CD4-positive, alpha-beta T cell treated with Interferon alpha-2 for 1 hour (primary cell): ENCODE results near the gene CEBPZOS.
"Not testable (repeated sequence)": the region's sequence is repeated elsewhere in the genome, so short reads cannot be mapped to it uniquely, and the experiment has no call there.

Source experiments
- DNase-seq, 2 donors: peaks; one replicate each; pipeline ENCODE4 v3.0.0-alpha.2; 2020 to 2022

Gene CEBPZOS

GRCh38 chr2:37191747-37192146, 4.5 kb upstream of the CEBPZOS start:
- no peak for DNase-seq

- no peak for DNase-seq
Measured at GRCh38 chr2:37192551-37192950, 3.7 kb upstream of the CEBPZOS start.

DNA sequence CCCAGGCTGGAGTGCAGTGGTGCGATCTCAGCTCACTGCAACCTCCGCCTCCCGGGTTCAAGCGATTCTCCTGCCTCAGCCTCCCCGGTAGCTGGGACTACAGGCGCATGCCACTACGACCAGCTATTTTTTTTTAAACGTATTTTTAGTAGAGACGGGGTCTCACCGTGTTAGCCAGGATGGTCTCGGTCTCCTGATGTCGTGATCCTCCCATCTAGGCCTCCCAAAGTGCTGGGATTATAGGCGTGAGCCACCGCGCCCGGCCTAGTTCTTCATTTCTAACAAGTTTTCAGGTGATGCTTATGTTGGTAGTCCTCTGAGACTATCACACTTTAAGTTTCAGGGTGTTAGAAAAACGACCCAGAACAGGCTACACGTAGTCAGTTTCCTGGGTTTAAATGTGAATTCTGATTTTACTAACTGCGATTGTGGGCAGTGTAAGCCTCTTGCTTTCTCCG, 405 bp upstream of the CEBPZOS start:
- DNase-seq = not testable (repeated sequence)

GRCh38 chr2:37198681-37199065, 2.4 kb downstream of the CEBPZOS start:
- DNase-seq = no peak

DNA sequence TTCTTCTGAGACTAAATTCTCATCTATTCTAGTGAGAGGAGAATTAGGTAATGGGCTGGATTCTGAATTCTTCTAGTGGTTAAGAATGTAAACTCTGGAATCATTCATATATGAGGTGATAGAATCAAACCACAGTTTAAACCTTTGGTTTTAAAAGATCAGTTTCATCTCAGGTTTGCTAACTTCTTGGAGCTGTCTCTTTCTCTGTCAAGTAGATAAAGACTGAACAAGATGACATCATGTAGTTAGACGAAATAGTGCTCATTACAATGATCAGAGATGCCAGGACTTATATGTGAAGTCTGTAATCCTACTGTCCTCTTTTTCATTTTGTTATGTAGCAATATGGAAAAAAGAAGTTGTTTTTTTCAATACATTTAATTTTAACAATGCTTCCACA, 4.9 kb downstream of the CEBPZOS start:
- DNase-seq = no peak

DNA sequence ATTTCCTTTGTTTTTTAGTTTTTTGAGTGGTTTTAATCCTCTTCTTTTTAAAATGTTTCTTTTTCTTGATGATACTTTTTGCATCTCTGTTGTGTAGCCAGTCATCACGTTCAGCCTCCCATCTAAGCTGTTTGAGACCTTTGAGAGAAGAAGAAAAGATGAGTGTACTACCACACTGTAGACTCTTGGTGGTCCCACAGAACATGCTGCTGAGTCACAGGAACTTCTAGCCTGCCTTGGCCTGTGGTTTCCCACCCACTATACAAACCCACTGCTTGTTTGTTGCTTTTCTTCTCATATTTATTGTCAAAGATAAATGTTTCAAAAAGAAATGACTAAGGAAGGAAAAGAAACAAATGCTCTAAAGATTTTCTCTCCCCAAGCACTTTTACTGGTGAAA, 5.5 kb downstream of the CEBPZOS start:
- peak in 1 of 2 donors; percentile 30 for DNase-seq

DNA sequence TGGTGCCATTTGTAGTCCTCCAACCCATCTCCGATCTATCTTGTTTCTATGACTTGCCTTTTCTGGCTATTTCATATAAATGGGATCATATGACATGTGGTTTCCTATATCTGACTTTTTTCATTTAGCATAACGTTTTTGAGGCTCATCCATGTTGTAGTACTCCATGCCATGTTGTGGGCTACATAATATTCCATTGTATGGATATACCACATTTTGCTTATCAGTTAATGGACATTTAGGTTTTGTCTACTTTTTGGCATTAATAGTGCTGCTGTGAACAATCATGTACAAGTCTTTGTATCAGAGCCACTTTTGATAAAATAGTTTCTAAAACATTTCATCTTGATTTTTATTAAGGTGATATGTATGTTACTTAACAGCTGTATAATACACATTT, 7.4 kb downstream of the CEBPZOS start:
- DNase-seq = no peak

DNA sequence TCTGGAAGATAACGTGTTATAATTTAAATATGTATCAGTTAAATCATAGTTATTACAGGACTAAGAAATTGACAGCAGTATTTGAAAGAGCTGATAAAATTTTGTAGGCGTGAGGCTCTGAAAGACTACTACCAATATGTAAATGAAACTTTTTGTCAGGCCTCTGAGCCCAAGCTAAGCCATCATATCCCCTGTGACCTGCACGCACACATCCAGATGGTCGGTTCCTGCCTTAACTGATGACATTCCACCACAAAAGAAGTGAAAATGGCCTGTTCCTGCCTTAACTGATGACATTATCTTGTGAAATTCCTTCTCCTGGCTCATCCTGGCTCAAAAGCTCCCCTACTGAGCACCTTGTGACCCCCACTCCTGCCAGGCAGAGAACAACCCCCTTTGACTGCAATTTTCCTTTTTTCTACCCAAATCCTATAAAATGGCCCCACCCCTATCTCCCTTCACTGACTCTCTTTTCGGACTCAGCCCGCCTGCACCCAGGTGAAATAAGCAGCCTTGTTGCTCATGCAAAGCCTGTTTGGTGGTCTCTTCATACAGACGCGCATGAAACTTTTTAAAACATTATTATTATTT, 8.9 kb downstream of the CEBPZOS start:
- DNase-seq = not testable (repeated sequence)

GRCh38 chr2:37205689-37206341, 9.5 kb downstream of the CEBPZOS start:
- DNase-seq = no peak

DNA sequence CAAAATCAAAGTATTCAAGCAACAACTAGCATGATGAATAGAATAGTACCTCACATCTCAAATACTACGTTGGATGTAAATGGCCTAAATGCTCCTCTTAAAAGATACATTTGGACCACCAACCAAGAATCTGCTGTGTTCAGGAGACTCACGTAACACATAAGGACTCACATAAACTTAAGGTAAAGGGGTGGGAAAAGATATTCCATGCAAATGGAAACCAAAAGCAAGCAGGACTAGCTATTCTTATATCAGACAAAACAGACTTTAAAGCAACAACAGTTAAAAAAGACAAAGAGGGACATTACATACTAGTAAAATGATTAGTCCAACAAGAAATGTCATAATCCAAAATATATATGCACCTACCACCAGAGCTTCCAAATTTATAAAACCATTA, 10.5 kb downstream of the CEBPZOS start:
- DNase-seq = not testable (repeated sequence)

- DNase-seq = no peak
Measured at GRCh38 chr2:37211212-37211611, 14.9 kb downstream of the CEBPZOS start.

DNA sequence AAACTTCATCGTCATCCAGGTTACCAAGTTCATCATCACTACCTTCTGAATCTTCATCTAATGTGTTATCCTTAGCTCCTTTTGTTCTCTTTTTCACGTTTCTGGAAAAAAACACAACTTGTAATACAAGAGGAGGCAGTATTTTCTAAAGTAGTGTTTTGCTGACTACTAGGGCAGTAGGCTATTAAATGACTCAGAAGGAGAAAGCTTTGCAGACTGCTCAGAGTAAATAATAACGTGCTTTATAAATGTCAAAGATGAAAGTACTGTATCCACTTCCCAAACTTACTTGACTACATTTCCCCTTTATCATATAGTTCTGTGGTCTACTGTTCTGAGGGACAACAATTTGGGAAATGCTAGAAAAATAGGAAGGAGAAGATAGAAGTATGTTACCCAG, 15.6 kb downstream of the CEBPZOS start:
- DNase-seq = no peak

DNA sequence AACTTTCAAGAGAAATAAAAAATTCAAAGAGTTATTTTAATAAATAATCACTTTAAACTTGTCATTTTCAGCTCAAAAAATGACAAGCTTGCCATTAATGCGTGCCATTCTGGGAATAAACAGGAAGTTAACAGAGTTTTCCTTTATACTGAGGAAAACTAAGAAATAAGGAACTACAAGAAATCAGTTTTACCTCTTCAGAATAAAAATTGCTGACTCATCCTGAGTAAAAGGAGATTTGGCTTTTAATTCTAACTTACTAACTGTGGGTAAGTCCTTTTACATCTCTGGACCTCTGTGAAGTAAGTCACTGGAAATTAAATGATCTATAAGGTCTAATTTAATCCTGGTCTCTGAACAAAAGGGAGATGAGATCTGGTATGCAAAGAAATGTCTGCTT, 19.0 kb downstream of the CEBPZOS start:
- no peak for DNase-seq

- no peak for DNase-seq
Measured at GRCh38 chr2:37219046-37219445, 22.8 kb downstream of the CEBPZOS start.

DNA sequence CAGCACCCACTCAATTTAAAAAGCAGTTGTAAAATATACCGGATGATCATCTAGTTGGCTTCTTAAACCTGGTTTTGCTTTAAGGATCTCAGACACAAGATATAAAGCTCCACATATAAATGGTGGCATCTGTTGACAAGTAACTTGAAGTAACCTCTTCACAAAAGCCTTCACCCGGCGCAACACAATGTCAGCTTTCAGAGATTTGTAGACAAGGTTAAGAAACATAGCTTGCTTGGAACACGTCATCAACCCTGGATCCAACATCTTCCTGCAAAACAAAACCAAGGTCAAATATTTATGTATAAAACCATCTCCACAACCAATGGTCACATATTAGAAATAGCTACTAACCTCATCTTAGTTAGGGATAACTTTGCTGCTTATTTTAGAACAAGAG, 26.8 kb downstream of the CEBPZOS start:
- DNase-seq = no peak

- no peak for DNase-seq
Measured at GRCh38 chr2:37224063-37224462, 27.8 kb downstream of the CEBPZOS start.

DNA sequence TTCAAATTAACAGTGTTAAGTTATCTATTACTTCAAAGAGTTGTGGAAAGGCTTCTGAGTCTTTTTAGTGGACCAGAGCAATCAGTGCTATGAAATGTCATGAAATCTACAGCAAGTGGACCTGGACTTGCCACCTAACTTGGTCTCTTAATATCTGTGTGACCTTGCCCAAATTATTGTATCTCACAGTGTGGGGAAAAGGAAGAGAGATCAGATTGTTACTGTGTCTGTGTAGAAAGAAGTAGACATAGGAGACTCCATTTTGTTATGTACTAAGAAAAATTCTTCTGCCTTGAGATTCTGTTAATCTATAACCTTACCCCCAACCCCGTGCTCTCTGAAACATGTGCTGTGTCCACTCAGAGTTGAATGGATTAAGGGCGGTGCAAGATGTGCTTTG, 28.8 kb downstream of the CEBPZOS start:
- not testable (repeated sequence) for DNase-seq

DNA sequence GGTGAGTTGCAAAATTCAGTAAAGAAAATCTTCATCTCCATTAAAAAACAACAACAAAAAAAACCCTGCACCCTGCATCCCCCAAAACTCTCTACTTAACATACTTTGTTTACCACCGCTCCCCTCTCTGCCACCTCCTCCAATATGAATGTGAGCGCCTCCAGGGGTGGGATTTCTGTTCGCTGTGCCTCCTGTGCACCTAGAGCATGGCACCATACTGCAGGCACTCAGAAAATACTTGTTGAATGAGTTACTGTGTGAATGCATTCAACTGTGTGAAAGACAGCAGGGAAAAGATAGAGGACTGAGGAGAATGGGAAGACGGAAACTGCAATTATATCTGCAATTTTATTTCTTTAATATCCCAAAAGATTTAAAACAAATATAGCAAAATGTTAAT, 30.6 kb downstream of the CEBPZOS start:
- no peak for DNase-seq

- DNase-seq = no peak
Measured at GRCh38 chr2:37228788-37229187, 32.5 kb downstream of the CEBPZOS start.

- DNase-seq = peak in 1 of 2 donors; percentile 3
Measured at GRCh38 chr2:37230581-37230980, 34.3 kb downstream of the CEBPZOS start.

GRCh38 chr2:37231241-37232130, 35.2 kb downstream of the CEBPZOS start, which contains the start of the genes CEBPZ and NDUFAF7:
Gene CEBPZ, minus strand, starts transcription at chr2:37231596. Its CDS starts 29 bp downstream, at chr2:37231567.
Gene NDUFAF7, plus strand, starts transcription at chr2:37231658. Its CDS starts 48 bp downstream, at chr2:37231706.
- DNase-seq = peak; percentile 87 to 90

DNA sequence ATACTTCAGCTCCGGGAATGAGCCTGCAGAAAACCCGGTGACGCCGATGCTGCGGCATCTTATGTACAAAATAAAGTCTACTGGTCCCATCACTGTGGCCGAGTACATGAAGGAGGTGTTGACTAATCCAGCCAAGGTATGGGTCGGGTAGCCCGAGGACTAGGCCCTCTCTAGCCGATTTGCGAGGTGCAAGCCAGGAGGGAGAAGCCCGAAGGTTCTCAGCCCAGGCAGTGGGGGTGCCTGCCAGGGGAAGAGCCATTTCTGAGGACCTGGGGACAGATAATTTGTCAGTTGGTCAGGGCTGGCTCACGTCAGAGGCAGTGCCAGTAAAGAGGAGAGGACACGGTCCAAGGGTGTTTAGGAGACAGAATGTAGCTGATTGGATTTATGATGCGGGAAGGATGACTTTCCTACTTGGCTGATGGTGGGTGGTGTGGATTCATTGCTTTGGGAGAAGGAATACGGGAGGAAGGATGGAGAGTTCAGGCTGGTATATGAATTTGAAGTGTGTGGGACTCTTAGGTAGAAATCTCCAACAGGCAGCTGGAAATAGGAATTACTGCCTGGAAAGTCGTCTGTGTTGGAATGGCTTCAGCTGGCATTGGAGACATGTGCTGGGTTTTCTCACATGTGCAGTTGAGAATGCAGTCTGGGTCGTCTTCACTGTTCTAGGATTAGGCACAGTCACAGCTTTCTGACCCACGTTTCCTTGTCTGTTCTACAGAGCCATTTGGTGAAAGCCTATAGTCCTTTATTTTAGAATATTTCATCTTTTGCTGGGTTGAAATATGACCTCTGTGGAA, 36.0 kb downstream of the CEBPZOS start:
- DNase-seq = peak in 1 of 2 donors; percentile 9

DNA sequence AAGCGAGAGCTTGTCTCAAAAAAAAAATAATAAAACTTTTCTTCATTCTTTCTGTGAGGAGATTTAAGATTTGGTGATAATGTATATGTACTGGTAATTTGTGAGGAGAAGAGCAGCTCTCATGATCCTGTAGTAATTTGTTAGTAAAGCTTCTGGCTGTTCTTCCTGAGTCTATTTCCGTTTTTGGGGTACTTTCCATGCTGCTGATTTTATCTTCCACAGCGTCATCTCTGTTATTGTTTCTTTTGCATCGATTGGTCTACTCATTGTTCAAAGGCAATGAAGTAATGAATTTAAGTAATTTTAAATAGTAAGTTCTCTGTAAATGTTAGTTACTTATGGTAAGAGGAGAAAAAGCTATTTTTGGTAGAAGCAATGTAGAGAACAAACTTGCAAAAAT, 47.1 kb downstream of the CEBPZOS start:
- DNase-seq = peak in 1 of 2 donors; percentile 59
